ENCODE measurements around the gene SLC50A1. TPM values are rescaled to one million over a fixed set of nuclear protein-coding genes. Genes with fewer than 3 reads are reported as not detected.

Gene SLC50A1
- polyA plus RNA-seq, 1 donor (not counting 4 experiments of a cell fraction or from before 2014, with no cell fraction given) = 54.5 TPM

- no peak overlapping the region for H3K4me2 ChIP-seq (ENCODE audit: control insufficient read depth, extremely low read depth, insufficient read depth, low read depth, low read length)
- FAIRE-seq = no peak
- H4K20me1 ChIP-seq (ENCODE audit: control insufficient read depth, extremely low read depth, insufficient read depth, low read length) = no peaks in the 10 kb centered on the region
- no peak overlapping the region for H2AFZ ChIP-seq (ENCODE audit: control insufficient read depth, low read length)
- peaks cover 5% of the 10 kb centered on the region for H3K4me1 ChIP-seq (ENCODE audit: control insufficient read depth, extremely low read depth, insufficient read depth, low read length)
- H3K36me3 ChIP-seq (ENCODE audit: control insufficient read depth in 2 of 2, extremely low read depth in 1 of 2, insufficient read depth in 2 of 2, low read length in 2 of 2) = peaks cover 0 to 3% of the 10 kb centered on the region in 2 experiments
- no peaks in the 10 kb centered on the region for H3K79me2 ChIP-seq (ENCODE audit: control insufficient read depth, insufficient read depth, low read length)
- TF ChIP-seq CTCF (optimal IDR thresholded peaks at IDR 0.05 in 1 of 3, IDR thresholded peaks at IDR 0.05 in 1 of 3, conservative IDR thresholded peaks at IDR 0.05 in 1 of 3; ENCODE audit: extremely low read depth in 1 of 3, insufficient read depth in 2 of 3, low read length in 3 of 3) (no peak), EZH2 (IDR thresholded peaks at IDR 0.05; ENCODE audit: low read length) (no peak)
- dilution Hi-C loops (cut with MboI; ENCODE audit: extremely low pct_ligation_motif_present, low sequenced_read_pairs) = no loop called here
- H3K27ac ChIP-seq (ENCODE audit: control insufficient read depth, insufficient read depth, low read length) = no peak overlapping the region
- H3K9ac ChIP-seq (ENCODE audit: control insufficient read depth, extremely low read depth, insufficient read depth, low read length) = no peak overlapping the region
- no peak overlapping the region for H3K4me3 ChIP-seq (ENCODE audit: control insufficient read depth in 2 of 3, extremely low read depth in 1 of 3, insufficient read depth in 2 of 3, low read depth in 1 of 3, low read length in 3 of 3)
- no peak for DNase-seq (ENCODE audit: low read depth, low spot score)
- no peaks in the 10 kb centered on the region for H3K9me1 ChIP-seq (ENCODE audit: control insufficient read depth, extremely low read depth, insufficient read depth, low read length)
- H3K27me3 ChIP-seq (ENCODE audit: control insufficient read depth, extremely low read depth, insufficient read depth, low read length) = no peaks in the 10 kb centered on the region
- H3K9me3 ChIP-seq (ENCODE audit: control insufficient read depth, low read depth, low read length) = no peaks in the 10 kb centered on the region
These were observed 48.7 kb downstream of the SLC50A1 start for GRCh38 chr1:155184351-155184811.

- Histone ChIP-seq H4K20me1 (ENCODE audit: control insufficient read depth, extremely low read depth, insufficient read depth, low read length) (no peaks in the 10 kb centered on the region), H3K79me2 (ENCODE audit: control insufficient read depth, insufficient read depth, low read length) (no peaks in the 10 kb centered on the region), H3K4me2 (ENCODE audit: control insufficient read depth, extremely low read depth, insufficient read depth, low read depth, low read length) (no peak overlapping the region), H3K9me1 (ENCODE audit: control insufficient read depth, extremely low read depth, insufficient read depth, low read length) (no peaks in the 10 kb centered on the region), H3K36me3 (ENCODE audit: control insufficient read depth in 2 of 2, extremely low read depth in 1 of 2, insufficient read depth in 2 of 2, low read length in 2 of 2) (no peaks in the 10 kb centered on the region), H2AFZ (ENCODE audit: control insufficient read depth, low read length) (no peak overlapping the region), H3K27ac (ENCODE audit: control insufficient read depth, insufficient read depth, low read length) (no peak overlapping the region), H3K9ac (ENCODE audit: control insufficient read depth, extremely low read depth, insufficient read depth, low read length) (no peak overlapping the region), H3K27me3 (ENCODE audit: control insufficient read depth, extremely low read depth, insufficient read depth, low read length) (no peaks in the 10 kb centered on the region), H3K4me1 (ENCODE audit: control insufficient read depth, extremely low read depth, insufficient read depth, low read length) (peaks cover 5% of the 10 kb centered on the region), H3K4me3 (ENCODE audit: control insufficient read depth in 2 of 3, extremely low read depth in 1 of 3, insufficient read depth in 2 of 3, low read depth in 1 of 3, low read length in 3 of 3) (no peak overlapping the region), H3K9me3 (ENCODE audit: control insufficient read depth, low read depth, low read length) (no peaks in the 10 kb centered on the region)
- dilution Hi-C loops (cut with MboI; ENCODE audit: extremely low pct_ligation_motif_present, low sequenced_read_pairs) = no loop called here
- TF ChIP-seq EZH2 (IDR thresholded peaks at IDR 0.05; ENCODE audit: low read length) (no peak), CTCF (optimal IDR thresholded peaks at IDR 0.05 in 1 of 3, IDR thresholded peaks at IDR 0.05 in 1 of 3, conservative IDR thresholded peaks at IDR 0.05 in 1 of 3; ENCODE audit: extremely low read depth in 1 of 3, insufficient read depth in 2 of 3, low read length in 3 of 3) (no peak)
- DNase-seq (ENCODE audit: low read depth, low spot score) = no peak
- FAIRE-seq = no peak
These were observed 49.5 kb downstream of the SLC50A1 start for GRCh38 chr1:155184835-155185782.
